HepG2 (cell line): ENCODE data around the gene ARHGAP23. TPM values are rescaled to one million over a fixed set of nuclear protein-coding genes. Genes with fewer than 3 reads are reported as not detected.

Source experiments
- ATAC-seq: fragments of 200-7000 bp; cut with Tn5 transposase; 3 replicates; pipeline ENCODE4 v1.9.1; 2020; ENCODE audit warnings: mild to moderate bottlenecking, moderate library complexity
- BruUV-seq: library from RNA; stranded (reverse); fragments of 400-500 nt; replicated peaks from 2 replicates; lab custom pipeline; 2021; lab: Mats Ljungman, UMichigan
- CTCF ChIA-PET: fragments of 300-600 bp; formaldehyde crosslinking; extraction: SDS; loops from one replicate; lab custom pipeline; 2021; ENCODE audit warnings: low total read pairs, inconsistent platforms, low intra/inter-chr PET ratio; lab: Yijun Ruan, JAX
- POLR2A ChIA-PET: fragments of 350-600 bp; sonication (Branson Sonifier 250); formaldehyde crosslinking; loops from one replicate; lab custom pipeline; 2020; ENCODE audit warnings: antibody characterized with exemption, inconsistent platforms; lab: Yijun Ruan, JAX
- DNase-seq: peaks from one replicate; pipeline ENCODE4 v3.0.0-alpha.2; 2015; ENCODE audit warnings: low spot score
- FAIRE-seq: peaks from 3 replicates; lab custom pipeline; 2011; peaks lifted over from hg19 to GRCh38; lab: Jason Lieb, UNC
- H2AFZ ChIP-seq: one replicate; pipeline ENCODE4 v1.6.1; 2011; ENCODE audit warnings: low read length, inconsistent platforms
- H3K27ac ChIP-seq: fragments of 300-600 bp; 3 replicates; pipeline ENCODE4 v1.8.0; 2011; ENCODE audit warnings: mixed run types, mild to moderate bottlenecking, mixed read lengths, low read length, inconsistent platforms; ENCODE audit not compliant: insufficient read depth; ENCODE audit errors: extremely low read length
- H3K27me3 ChIP-seq, 2 experiments: fragments of 200-600 bp in 1 of 2; 2 replicates in 1 of 2; 3 replicates in 1 of 2; pipeline versions ENCODE4 v1.6.0 to v1.8.0; 2011; ENCODE audit warnings: low read length in 2 of 2, mild to moderate bottlenecking in 2 of 2, moderate library complexity in 2 of 2, inconsistent platforms in 1 of 2; ENCODE audit not compliant: insufficient read depth in 2 of 2, control insufficient read depth in 1 of 2
- H3K36me3 ChIP-seq, 2 experiments: fragments of 200-600 bp in 1 of 2; replicated peaks in 1 of 2; 2 replicates in 1 of 2; 3 replicates in 1 of 2; pipeline versions ENCODE4 v1.5.1 to v1.8.0; 2011; ENCODE audit warnings: low read length in 2 of 2, inconsistent platforms in 1 of 2; ENCODE audit not compliant: insufficient read depth in 2 of 2, control insufficient read depth in 1 of 2
- H3K4me1 ChIP-seq: 2 replicates; pipeline ENCODE4 v1.5.1; 2012; ENCODE audit warnings: low read length, inconsistent platforms; ENCODE audit not compliant: insufficient read depth
- H3K4me2 ChIP-seq: 2 replicates; pipeline ENCODE4 v1.6.0; 2011; ENCODE audit warnings: low read depth, low read length, inconsistent platforms
- H3K4me3 ChIP-seq, 3 experiments: fragments of 200-600 bp in 1 of 3; sonication (generic), shearing (Covaris generic) in 1 of 3; replicated peaks in 1 of 3; 2 replicates each; pipeline ENCODE4 v1.5.1; 2011 to 2016; ENCODE audit warnings: low read length in 3 of 3, inconsistent platforms in 2 of 3, low read depth in 2 of 3, mild to moderate bottlenecking in 2 of 3, control low read depth in 1 of 3, mixed read lengths in 1 of 3; ENCODE audit not compliant: insufficient read depth in 1 of 3
- H3K79me2 ChIP-seq: one replicate; pipeline ENCODE4 v1.6.1; 2011; ENCODE audit warnings: low read length, inconsistent platforms; ENCODE audit not compliant: insufficient read depth
- H3K9ac ChIP-seq: 2 replicates; pipeline ENCODE4 v1.6.0; 2011; ENCODE audit warnings: mild to moderate bottlenecking, low read depth, low read length, inconsistent platforms; ENCODE audit not compliant: insufficient read depth
- H3K9me3 ChIP-seq: 2 replicates; pipeline ENCODE4 v1.5.1; 2012; ENCODE audit warnings: mild to moderate bottlenecking, low read length
- H4K20me1 ChIP-seq: 2 replicates; pipeline ENCODE4 v1.6.0; 2011; ENCODE audit warnings: inconsistent platforms, mild to moderate bottlenecking, low read length, moderate library complexity; ENCODE audit not compliant: insufficient read depth
- ATF7-NPFF ChIP-seq: sonication (generic); formaldehyde crosslinking; IDR thresholded peaks from 2 replicates; pipeline ENCODE4 v1.8.1; 2023; ENCODE audit warnings: mild to moderate bottlenecking, low read depth, missing genetic modification reagents, moderate library complexity
- CBX1 ChIP-seq: IDR thresholded peaks from one replicate; pipeline ENCODE4 v1.6.1; 2016; ENCODE audit warnings: antibody characterized with exemption, low read depth
- NFKBIZ ChIP-seq: IDR thresholded peaks from 2 replicates; pipeline ENCODE4 v1.6.1; 2018; ENCODE audit warnings: missing genetic modification reagents, missing compliant biosample characterization
- ZNF768 ChIP-seq: sonication (generic); formaldehyde crosslinking; IDR thresholded peaks from 2 replicates; pipeline ENCODE4 v1.4.0; 2020; ENCODE audit warnings: missing genetic modification reagents
- WGBS: methylation state at CpG from one replicate; pipeline ENCODE4 v1.1.6; 2017; ENCODE audit warnings: low lambda C conversion rate; 5-methylcytosine and 5-hydroxymethylcytosine counted together
- in situ Hi-C: cut with HindIII; loops from 2 replicates; pipeline ENCODE4 v1.10.0; 2017; ENCODE audit warnings: low pct_unique_long_range_greater_than_20kb; ENCODE audit not compliant: extremely low pct_ligation_motif_present
- intact Hi-C: fragments of 100-400 bp; cut with micrococcal nuclease; formaldehyde crosslinking; loops from one replicate; pipeline ENCODE4 v1.10.0; 2022; ENCODE audit not compliant: unreplicated experiment
- polyA plus RNA-seq, 8 experiments: library from polyadenylated mRNA; depleted of rRNA in 3 of 8; stranded (reverse) in 7 of 8; unstranded in 1 of 8; fragments of >200 nt; fragmentation: Illumina TruSeq in 4 of 8; extraction: Trizol in 4 of 8; gene quantifications; 2 replicates each; pipeline versions ENCODE4 v1.2.1 to v1.2.3, GENCODE V29; 2011 to 2016; ENCODE audit warnings: low read depth in 4 of 8, missing spikeins in 1 of 8, mixed read lengths in 1 of 8; ENCODE audit not compliant: insufficient read depth in 1 of 8
- total RNA-seq, 5 experiments: library from RNA; depleted of rRNA; stranded (reverse); fragments of >200 nt; fragmentation: Illumina TruSeq; extraction: Trizol; gene quantifications; 2 replicates each; pipeline ENCODE4 v1.2.3, GENCODE V29; 2016; ENCODE audit warnings: low read depth in 1 of 5
- TF ChIP-seq, protein P1 (sequence below): sonication (generic); formaldehyde crosslinking; IDR thresholded peaks from 2 replicates; pipeline ENCODE4; 2020; ENCODE audit warnings: missing genetic modification reagents, mild to moderate bottlenecking, borderline replicate concordance
- TF ChIP-seq, protein P2 (sequence below): sonication (generic); formaldehyde crosslinking; IDR thresholded peaks from 2 replicates; pipeline ENCODE4 v1.5.1; 2020; ENCODE audit warnings: mild to moderate bottlenecking, missing genetic modification reagents, borderline replicate concordance

ARHGAP23 gene
- total and polyA plus RNA-seq, 2 of the 13 experiments (the other 11 are each of a cell fraction or from before 2014, with no cell fraction given), result 0.03 TPM; not detected in 1

DNA sequence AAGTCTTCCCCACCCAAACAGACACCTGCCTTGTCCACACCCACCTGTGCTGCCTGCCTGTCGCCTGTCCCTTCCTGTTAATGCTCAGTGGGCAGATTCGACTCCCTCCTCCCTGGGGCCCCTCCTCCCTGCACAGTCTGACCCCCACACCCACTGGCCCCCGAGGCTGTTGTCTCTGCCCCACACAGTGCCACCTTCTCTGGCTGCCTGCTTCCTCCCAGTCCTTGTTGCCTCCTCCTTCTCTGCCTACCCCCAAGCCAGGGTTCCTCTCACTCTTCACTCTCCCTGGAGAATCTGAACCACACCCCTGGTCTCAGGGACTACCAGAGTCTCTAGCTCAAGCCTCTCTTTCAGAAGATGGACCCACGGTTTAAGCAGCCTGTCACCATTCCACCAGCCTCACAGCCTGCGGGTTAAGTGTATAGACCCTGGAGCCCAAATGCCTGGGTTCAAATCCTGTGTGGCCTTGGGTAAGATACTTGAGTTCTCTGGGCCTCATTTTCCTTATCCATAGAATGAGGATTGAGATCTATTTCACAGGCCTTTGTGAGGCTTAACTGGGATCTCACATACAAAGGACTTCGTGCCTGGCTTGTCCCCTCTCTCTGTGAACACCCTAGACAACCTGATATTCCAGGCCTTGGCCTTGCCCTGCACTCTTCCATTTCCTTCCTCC, 3.8 kb upstream of the ARHGAP23 start:
- H3K79me2 ChIP-seq, result no peaks in the 10 kb centered on the region
- WGBS, result 9% methylated on average over 6 of the region's 6 CpGs
- TF ChIP-seq ATF7-NPFF (CRISPR knock-in tag) (no peak), NFKBIZ (no peak), CBX1 (no peak), ZNF768 (peak; percentile 70; the same call in 1 of the 2 replicates)
- TF ChIP-seq, protein P1, sequence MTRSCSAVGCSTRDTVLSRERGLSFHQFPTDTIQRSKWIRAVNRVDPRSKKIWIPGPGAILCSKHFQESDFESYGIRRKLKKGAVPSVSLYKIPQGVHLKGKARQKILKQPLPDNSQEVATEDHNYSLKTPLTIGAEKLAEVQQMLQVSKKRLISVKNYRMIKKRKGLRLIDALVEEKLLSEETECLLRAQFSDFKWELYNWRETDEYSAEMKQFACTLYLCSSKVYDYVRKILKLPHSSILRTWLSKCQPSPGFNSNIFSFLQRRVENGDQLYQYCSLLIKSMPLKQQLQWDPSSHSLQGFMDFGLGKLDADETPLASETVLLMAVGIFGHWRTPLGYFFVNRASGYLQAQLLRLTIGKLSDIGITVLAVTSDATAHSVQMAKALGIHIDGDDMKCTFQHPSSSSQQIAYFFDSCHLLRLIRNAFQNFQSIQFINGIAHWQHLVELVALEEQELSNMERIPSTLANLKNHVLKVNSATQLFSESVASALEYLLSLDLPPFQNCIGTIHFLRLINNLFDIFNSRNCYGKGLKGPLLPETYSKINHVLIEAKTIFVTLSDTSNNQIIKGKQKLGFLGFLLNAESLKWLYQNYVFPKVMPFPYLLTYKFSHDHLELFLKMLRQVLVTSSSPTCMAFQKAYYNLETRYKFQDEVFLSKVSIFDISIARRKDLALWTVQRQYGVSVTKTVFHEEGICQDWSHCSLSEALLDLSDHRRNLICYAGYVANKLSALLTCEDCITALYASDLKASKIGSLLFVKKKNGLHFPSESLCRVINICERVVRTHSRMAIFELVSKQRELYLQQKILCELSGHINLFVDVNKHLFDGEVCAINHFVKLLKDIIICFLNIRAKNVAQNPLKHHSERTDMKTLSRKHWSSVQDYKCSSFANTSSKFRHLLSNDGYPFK, result no peak
- TF ChIP-seq, protein P2, sequence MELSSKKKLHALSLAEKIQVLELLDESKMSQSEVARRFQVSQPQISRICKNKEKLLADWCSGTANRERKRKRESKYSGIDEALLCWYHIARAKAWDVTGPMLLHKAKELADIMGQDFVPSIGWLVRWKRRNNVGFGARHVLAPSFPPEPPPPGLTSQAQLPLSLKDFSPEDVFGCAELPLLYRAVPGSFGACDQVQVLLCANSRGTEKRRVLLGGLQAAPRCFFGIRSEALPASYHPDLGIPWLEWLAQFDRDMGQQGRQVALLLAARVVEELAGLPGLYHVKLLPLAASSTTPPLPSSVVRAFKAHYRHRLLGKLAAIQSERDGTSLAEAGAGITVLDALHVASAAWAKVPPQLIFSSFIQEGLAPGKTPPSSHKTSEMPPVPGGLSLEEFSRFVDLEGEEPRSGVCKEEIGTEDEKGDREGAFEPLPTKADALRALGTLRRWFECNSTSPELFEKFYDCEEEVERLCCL (CRISPR knock-in tag), result no peak
- in situ Hi-C loops, result loop anchor here (10.0 kb wide), 1 partner anchor 240 kb away; no protein-coding TSS in a partner anchor
- ChIA-PET CTCF (interaction anchor here (1.2 to 1.4 kb wide), 3 partner anchors 10 to 68 kb away, joined by 4 to 9 read pairs (median 6); no protein-coding TSS in a partner anchor), POLR2A (no interaction called here)
- H3K4me2 ChIP-seq, result no peak overlapping the region
- no peak overlapping the region for H3K9ac ChIP-seq
- ATAC-seq (no peak), DNase-seq (no peak), FAIRE-seq (no peak)
- peaks cover 22% of the 10 kb centered on the region for H3K4me1 ChIP-seq
- H3K36me3 ChIP-seq, result no peaks in the 10 kb centered on the region
- H2AFZ ChIP-seq, result no peak overlapping the region
- no peaks in the 10 kb centered on the region for H3K9me3 ChIP-seq
- H3K27me3 ChIP-seq, result peaks cover 20 to 86% of the 10 kb centered on the region in 2 experiments
- no TSS peak for BruUV-seq
- intact Hi-C loops, result loop anchor here (5.0 to 10.0 kb wide), 2 partner anchors 48 to 240 kb away; no protein-coding TSS in a partner anchor
- H4K20me1 ChIP-seq, result no peaks in the 10 kb centered on the region; the same call in 1 of the 2 replicates
- H3K4me3 ChIP-seq, result no peak overlapping the region
- H3K27ac ChIP-seq, result no peak overlapping the region
